HUES6 (cell line): ENCODE results near the gene TTLL9.
"Not testable (repeated sequence)": the region's sequence is repeated elsewhere in the genome, so short reads cannot be mapped to it uniquely, and the experiment has no call there.

Source experiments
- H3K27ac ChIP-seq: 2 replicates; pipeline ENCODE4 v1.7.0; 2013; ENCODE audit warnings: low read depth, mild to moderate bottlenecking, low read length, inconsistent platforms
- H3K27me3 ChIP-seq: 2 replicates; pipeline ENCODE4 v1.6.1; 2013; ENCODE audit warnings: low read length; ENCODE audit not compliant: control insufficient read depth, insufficient read depth
- H3K36me3 ChIP-seq: 2 replicates; pipeline ENCODE4 v1.6.1; 2013; ENCODE audit warnings: low read length; ENCODE audit not compliant: control insufficient read depth, insufficient read depth
- H3K4me1 ChIP-seq: 2 replicates; pipeline ENCODE4 v1.6.1; 2013; ENCODE audit warnings: low read length; ENCODE audit not compliant: control insufficient read depth, insufficient read depth
- H3K4me3 ChIP-seq: 2 replicates; pipeline ENCODE4 v1.5.1; 2013; ENCODE audit warnings: low read depth, low read length
- H3K9ac ChIP-seq: one replicate; pipeline ENCODE4 v1.6.1; 2013; ENCODE audit warnings: mild to moderate bottlenecking, low read length
- H3K9me3 ChIP-seq: 2 replicates; pipeline ENCODE4 v1.6.1; 2013; ENCODE audit warnings: low read depth, low read length; ENCODE audit not compliant: control insufficient read depth, insufficient read depth

TTLL9 gene

GRCh38 chr20:31869942-31870725, at the start of gene TTLL9, which contains the start of gene DUSP15:
Gene TTLL9, plus strand, starts transcription at chr20:31870634. Its CDS starts 493 bp downstream, at chr20:31871127.
Gene DUSP15, minus strand, starts transcription at chr20:31870527. Its CDS starts 190 bp downstream, at chr20:31870337.
- Histone ChIP-seq H3K4me3 (peak within 1 kb of the TSS; percentile 87), H3K9ac (peak within 1 kb of the TSS; percentile 63), H3K27me3 (peaks cover 62% of the 10 kb centered on the region), H3K4me1 (0 out of 2 replicates have a peak, but pooled peaks cover 4% of the 10 kb centered on the region), H3K36me3 (no peaks in the 10 kb centered on the region), H3K9me3 (no peaks in the 10 kb centered on the region), H3K27ac (no peak within 1 kb of the TSS)

- H3K9ac ChIP-seq: no peak overlapping the region
- no peak overlapping the region for H3K4me3 ChIP-seq
- H3K27ac ChIP-seq: no peak overlapping the region
- H3K27me3 ChIP-seq: no peaks in the 10 kb centered on the region
- H3K4me1 ChIP-seq: peaks cover 11% of the 10 kb centered on the region
- H3K9me3 ChIP-seq: no peaks in the 10 kb centered on the region
- H3K36me3 ChIP-seq: no peaks in the 10 kb centered on the region
These were observed 49.0 kb upstream of the TTLL9 start for GRCh38 chr20:31821427-31821826.

- Histone ChIP-seq H3K36me3 (no peaks in the 10 kb centered on the region), H3K9ac (no peak overlapping the region), H3K4me1 (peaks cover 11% of the 10 kb centered on the region), H3K27ac (no peak overlapping the region), H3K27me3 (no peaks in the 10 kb centered on the region), H3K9me3 (no peaks in the 10 kb centered on the region), H3K4me3 (0 out of 2 replicates have a peak overlapping the region, but pooled peaks have one; percentile 22)
These were observed 47.8 kb upstream of the TTLL9 start for GRCh38 chr20:31822421-31823330.

GRCh38 chr20:31823360-31824124, 46.9 kb upstream of the TTLL9 start:
- Histone ChIP-seq H3K9ac (no peak overlapping the region), H3K4me1 (peaks cover 11% of the 10 kb centered on the region), H3K4me3 (no peak overlapping the region), H3K9me3 (no peaks in the 10 kb centered on the region), H3K36me3 (no peaks in the 10 kb centered on the region), H3K27ac (no peak overlapping the region), H3K27me3 (no peaks in the 10 kb centered on the region)

GRCh38 chr20:31824125-31824485, 46.3 kb upstream of the TTLL9 start:
- Histone ChIP-seq H3K4me1 (peaks cover 11% of the 10 kb centered on the region), H3K9ac (no peak overlapping the region), H3K27ac (no peak overlapping the region), H3K36me3 (no peaks in the 10 kb centered on the region), H3K9me3 (no peaks in the 10 kb centered on the region), H3K27me3 (no peaks in the 10 kb centered on the region), H3K4me3 (no peak overlapping the region)

GRCh38 chr20:31824554-31825313, 45.7 kb upstream of the TTLL9 start:
- no peaks in the 10 kb centered on the region for H3K27me3 ChIP-seq
- no peaks in the 10 kb centered on the region for H3K9me3 ChIP-seq
- H3K9ac ChIP-seq: no peak overlapping the region

GRCh38 chr20:31826074-31826473, 44.4 kb upstream of the TTLL9 start:
- no peak overlapping the region for H3K4me3 ChIP-seq
- H3K36me3 ChIP-seq: no peaks in the 10 kb centered on the region
- H3K27ac ChIP-seq: no peak overlapping the region
- peaks cover 11% of the 10 kb centered on the region for H3K4me1 ChIP-seq
- H3K9me3 ChIP-seq: no peaks in the 10 kb centered on the region
- H3K27me3 ChIP-seq: no peaks in the 10 kb centered on the region
- H3K9ac ChIP-seq: no peak overlapping the region

More at GRCh38 chr20:31824554-31825313, 45.7 kb upstream of the TTLL9 start:
- H3K4me1 ChIP-seq: peaks cover 11% of the 10 kb centered on the region
- H3K36me3 ChIP-seq: no peaks in the 10 kb centered on the region
- no peak overlapping the region for H3K4me3 ChIP-seq
- no peak overlapping the region for H3K27ac ChIP-seq

- Histone ChIP-seq H3K27me3 (no peaks in the 10 kb centered on the region), H3K36me3 (no peaks in the 10 kb centered on the region), H3K9ac (no peak overlapping the region), H3K4me3 (no peak overlapping the region), H3K9me3 (no peaks in the 10 kb centered on the region), H3K27ac (no peak overlapping the region), H3K4me1 (peaks cover 11% of the 10 kb centered on the region)
These were observed 43.4 kb upstream of the TTLL9 start for GRCh38 chr20:31827059-31827458.

- not testable (repeated sequence) for H3K27me3 ChIP-seq, H3K36me3 ChIP-seq, H3K27ac ChIP-seq, H3K9ac ChIP-seq, H3K9me3 ChIP-seq, H3K4me1 ChIP-seq, H3K4me3 ChIP-seq
These were observed 42.4 kb upstream of the TTLL9 start for GRCh38 chr20:31828016-31828415.

- no peak overlapping the region for H3K27ac ChIP-seq
- H3K9ac ChIP-seq: no peak overlapping the region
- no peak overlapping the region for H3K4me3 ChIP-seq
- no peaks in the 10 kb centered on the region for H3K36me3 ChIP-seq
- H3K9me3 ChIP-seq: no peaks in the 10 kb centered on the region
- H3K27me3 ChIP-seq: no peaks in the 10 kb centered on the region
- H3K4me1 ChIP-seq: peaks cover 10% of the 10 kb centered on the region; the same call in 1 of the 2 replicates
These were observed 40.7 kb upstream of the TTLL9 start for GRCh38 chr20:31829731-31830130.
